NK-92 (cell line): ENCODE measurements around the gene HBEGF.

Experiments
- DNase-seq: peaks from one replicate; lab custom pipeline; 2025; ENCODE audit not compliant: unreplicated experiment; lab: John Stamatoyannopoulos, UW

Gene HBEGF

DNA sequence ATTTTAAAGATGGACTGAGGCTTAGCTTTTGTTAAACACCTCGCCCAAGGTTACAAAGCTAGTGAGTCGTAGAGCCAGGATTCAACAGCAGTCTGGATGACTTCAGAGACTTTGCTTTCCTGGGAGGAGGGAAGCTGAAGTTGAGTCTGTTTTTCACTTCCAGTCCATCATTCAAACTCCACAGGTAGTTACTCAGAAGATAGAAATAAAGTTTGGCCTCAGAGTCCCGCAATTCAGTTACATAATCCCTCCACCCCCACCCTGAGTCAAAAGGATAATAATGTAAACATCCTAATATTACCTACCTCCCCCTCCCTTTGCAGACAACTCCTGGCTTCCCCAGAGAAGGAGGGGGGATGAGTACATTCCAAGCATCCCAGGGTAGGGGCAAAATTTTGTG, 8.1 kb downstream of the HBEGF start:
- no peak for DNase-seq

DNA sequence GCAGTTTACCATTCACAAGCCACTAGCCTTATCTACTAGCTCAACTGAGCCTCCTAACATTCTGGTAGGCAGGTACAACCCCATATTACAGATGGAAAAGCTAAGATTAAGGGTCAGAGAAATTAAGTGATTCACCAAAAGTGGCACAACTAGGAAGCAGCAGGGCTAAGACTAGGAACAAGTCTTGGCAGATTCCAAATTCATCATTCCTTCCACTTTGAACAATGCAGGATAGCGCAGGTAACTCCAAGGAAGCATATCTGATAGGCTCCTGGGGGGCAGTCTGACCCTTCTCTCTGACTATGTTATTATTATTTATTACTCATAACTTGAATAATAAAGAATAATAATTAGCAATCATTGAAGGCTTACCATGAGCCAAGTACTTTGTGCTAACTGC, 8.5 kb downstream of the HBEGF start:
- no peak for DNase-seq

DNA sequence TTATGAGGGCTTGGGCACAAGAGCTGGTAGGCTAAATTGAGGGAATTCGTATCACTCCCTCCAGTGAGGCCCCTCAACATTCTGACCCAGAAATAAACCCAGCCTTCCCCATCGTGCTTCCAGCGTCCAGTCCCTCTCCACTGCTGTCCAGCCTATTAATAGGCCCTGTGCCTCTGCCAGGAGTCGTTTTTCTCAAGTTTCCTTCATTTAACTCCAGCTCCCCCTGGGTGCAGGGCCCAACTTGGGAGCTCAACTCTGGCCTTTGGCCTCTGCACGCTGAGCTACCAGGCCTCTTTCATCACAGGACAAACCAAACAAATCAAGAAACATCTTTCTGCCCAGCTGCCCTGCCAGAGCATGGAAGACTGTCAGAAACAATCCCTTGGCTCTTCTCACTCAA, 10.0 kb downstream of the HBEGF start:
- DNase-seq, result no peak

DNA sequence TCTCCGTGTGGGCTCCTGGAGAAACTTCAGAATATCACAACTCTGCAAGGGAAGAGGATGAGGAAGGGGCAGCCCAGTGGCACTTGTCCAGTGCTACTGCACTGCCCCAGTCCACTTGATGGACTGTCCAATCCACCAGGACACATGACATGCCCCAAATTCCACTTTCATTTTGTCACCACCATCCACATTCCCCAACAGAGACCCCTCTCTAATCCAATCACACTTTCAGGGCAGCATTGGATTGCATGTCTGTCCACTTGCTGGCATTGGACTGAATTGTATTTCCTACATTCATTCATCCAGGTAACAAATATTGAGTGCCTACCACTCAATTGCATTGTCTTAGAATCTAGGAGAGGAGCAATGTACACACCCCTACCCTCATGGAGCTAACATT, 14.8 kb downstream of the HBEGF start:
- DNase-seq, result no peak

DNA sequence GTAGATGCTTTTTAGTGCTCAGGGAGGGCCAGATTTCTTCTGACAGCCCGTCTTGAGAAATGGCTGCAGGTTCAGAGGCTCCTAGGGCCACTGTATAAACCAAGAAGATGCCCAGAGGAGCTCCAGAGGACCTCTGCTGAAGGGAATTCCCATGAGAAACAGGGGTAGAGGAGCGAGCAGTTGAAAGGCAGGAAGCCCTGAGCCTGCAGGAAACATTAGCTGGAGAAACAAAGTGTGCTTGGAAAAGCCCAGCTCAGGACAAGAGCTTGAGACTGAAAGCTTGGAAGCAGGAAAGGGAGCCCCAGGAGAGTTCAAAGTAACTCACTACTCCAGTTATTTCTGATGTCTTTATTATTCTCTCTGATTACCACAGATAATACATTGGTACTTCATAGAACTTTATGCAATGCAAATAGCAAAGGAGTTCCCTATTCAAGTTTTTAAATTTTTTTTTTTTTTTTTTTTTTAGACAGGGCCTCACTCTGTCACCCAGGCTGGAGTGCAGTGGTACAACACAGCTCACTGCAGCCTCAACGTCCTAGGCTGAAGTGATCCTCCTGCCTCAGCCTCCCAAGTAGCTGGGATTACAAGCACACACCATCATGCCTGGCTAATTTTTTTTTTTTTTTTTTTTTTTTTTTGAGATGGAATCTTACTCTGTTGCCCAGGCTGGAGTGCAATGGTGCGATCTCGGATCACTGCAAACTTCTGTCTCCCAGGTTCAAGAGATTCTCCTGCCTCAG, 16.5 kb downstream of the HBEGF start:
- no peak for DNase-seq

DNA sequence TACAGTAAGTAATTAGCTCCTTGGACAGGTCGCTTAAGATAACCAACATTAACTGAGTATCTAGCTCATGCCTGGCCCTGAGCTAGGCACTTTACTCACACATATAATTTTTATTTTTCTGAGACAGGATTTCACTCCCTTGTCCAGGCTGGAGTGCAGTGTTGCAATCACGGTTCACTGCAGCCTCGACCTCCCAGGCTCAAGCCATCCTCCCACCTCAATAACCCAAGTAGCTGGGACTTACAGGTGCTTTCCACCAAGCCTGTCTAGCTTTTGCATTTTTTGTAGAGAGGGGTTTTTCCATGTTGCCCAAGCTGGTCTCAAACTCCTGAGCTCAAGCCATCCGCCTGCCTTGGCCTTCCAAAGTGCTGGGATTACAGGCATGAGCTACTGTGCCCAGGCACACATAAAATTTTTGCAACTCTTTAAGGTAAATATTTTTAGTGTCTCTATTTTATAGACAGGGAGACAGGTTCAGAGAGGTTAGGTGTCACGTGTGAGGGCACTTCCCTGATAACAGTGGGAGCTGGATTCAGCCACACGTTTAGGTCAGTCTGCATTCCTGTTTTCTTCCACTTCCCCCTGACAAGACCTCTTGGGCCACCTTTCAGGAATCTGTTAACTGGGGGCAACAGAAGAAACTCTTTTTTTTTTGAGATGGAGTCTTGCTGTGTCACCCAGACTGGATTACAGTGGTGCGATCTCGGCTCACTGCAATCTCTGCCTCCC, 18.2 kb downstream of the HBEGF start:
- no peak for DNase-seq

DNA sequence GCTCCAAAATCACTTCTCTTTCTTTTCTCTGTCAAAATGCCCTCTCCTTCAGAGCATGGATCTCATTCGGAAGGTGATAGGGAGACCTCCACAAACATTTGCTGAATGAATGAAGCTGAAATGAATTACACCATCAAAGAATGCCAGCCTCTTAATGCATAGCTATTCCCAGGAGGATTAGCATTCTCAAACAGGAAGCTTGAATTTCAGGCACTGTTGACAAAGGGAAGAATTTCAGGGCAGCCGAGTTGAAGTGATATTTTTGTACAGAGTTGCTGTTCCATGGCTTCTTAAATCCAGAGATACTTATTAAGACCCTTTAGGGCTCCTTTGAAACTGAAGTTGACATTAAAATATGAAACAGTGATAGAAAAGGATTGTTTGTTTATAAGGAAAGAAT, 18.8 kb downstream of the HBEGF start:
- no peak for DNase-seq

DNA sequence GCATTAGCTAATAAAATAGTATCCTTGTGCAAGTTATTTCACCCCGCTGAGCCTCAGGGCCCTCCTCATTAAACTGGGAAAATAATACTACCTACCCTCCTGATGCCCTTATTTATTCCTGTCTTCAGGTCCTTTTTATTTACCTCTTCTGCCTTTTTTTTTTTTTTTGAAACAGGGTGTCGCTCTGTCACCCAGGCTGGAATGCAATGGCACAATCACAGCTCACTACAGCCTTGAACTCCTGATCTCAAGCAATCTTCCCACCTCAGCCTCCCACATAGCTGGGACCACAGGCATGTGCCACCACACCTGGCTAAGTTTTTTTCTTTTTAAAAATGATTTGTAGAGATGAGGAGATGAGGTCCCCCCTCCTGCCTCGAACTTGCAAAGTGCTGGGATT, 20.9 kb downstream of the HBEGF start:
- DNase-seq, result no peak

DNA sequence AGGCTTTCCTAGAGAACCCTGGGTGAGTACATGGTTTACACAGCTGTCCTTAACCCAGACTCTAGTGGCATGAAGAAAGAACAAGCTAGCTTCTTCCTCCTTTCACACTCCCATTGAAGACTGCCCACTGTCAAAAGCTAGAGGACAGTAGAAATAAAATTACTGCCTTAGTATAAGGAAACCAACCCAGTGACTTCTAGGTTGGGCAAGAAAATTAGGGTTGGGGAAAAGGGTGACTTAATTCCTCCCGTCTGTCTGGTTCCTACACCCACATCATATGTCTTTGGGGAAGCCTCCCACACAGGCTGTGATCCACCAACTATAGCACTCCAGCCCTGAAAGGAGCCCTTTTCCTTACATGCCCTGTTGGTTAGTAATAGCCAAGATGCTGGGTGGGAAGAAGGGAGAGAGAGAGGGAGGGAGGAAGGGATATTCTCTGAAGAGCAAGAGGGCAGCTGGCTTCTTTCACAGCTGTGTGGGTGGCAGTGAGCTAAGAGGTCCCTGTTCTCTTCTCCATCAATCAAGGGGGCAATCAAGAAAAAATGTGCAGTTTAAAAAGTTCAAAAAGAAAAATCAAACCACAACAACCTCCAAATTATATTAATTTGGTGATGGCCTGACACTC, 21.7 kb downstream of the HBEGF start:
- DNase-seq, result no peak

DNA sequence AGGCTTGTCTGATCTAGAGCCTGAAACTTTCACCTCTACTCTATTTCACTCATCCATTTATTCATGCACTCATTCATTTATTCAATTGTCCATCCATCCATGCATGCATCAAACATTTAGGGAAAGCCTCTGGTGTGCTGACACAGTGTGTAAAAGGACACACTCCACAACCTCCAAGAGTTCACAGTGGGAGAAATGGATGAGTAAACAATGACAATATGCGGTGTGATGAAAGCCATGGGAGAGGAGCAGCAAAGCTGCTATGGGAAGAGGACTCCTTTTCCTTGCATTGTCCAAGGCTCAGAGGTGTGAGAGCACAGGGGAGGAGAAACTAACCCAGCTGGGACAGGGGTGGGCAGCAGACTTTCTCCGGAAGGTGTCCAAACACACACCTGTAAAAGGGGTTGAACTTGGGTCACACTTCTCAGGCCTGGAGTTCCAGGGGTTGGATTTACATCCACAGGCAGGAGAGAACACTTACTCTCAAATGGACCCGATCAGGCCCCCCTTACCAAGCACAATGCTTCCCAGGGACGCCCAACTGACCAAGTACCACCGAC, 22.3 kb downstream of the HBEGF start:
- no peak for DNase-seq

DNA sequence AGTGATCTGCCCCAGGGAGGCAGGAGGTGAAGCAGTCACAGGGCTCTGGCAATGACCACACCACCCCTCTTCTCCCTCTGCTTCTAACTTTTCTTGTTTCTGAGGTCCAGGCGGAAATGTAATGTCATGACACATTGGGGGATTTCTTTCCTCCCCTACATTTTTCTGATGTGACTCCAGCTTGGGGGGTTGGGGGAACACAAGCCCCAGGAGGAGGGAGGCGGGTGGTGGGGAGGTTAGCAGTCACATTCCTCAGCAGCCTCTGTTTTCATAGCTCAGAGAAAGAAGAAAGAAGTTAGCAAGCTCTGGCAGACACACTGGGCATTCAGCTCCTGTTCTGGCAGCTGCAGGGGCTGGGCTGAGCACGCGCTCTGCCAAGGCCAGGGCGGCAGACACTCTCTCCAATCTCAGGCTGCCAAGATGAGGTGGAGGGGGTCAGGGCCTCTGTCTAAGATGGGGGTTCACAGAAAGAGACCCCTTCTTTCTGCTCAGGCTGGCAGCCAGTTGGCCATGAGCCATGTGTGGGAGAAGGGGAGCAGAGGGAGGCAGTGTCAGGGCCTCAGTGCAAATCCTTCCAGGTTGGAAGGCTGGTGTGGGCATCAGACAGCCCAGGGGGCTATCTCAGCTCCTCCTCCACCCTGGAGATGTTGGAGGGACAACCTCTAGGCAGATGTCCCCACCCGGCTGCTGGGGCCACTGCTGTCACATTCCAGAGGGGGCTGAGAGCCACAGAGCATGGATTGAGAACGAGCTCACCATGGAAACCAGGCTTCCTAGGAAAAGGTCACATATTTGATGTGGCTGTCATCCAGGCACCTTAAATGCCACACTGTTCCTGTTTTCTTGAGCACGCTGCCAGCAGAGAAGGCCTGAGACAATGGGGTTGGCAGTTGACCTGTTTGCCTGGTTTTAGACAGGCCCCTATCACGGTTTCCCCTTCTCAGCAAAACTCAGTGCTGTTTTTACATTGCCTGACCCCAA, 23.4 kb downstream of the HBEGF start:
- no peak for DNase-seq

DNA sequence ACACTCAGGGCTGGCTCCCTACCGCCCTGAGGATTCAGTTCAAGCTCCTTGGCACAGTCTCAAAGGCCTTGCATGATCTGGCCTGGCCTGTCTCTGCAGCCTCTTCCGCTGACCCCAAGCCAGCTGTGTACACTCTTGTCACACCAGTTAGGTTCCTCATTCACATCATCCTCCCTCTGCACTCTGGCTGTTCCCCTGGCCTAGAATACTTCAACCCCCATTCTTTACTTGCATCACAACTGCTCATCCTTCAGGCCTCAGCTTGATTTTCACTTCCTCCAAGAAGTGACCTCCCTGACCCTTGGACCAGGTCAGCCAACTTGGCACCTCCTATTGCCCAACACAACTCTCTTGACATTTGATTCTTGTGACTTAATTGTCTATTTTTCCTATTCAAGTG, 24.6 kb downstream of the HBEGF start:
- no peak for DNase-seq

DNA sequence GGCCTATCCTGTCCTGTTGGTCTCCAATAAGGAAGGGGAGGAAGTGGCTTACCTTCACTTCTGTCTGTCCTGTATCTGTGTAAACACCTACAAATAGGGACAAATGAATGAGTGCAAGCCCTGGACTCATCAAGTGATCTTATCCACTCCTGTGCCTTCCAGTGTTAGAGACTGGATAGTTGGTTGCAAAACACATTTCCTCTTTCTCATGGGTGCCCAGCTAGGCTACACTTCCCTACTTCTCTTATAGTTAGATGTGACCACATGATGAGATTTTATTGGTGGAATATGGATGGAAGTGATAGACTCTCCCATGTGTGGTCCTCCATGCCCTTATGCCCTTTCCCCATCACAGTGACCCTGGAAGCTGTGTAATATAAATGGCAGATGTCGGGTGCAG, 26.6 kb downstream of the HBEGF start:
- no peak for DNase-seq

DNA sequence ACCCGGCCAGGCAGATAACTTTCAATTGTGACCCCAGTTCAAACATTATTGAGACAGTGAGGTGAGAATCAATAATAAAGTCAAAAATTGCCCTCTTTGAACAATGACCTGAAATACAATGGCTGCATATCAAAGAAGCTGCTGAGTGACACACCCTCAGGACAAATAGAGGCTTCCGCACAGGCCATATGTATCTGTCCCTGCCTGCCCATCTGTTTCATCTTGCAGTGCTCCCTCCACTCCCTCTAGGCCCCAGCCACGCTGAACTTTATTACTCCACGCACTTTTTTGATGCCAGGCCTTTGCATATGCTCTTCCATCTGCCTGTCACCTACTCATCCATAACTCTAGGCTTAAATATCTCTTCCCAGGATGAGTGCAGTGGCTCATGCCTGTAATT, 27.6 kb downstream of the HBEGF start:
- no peak for DNase-seq

DNA sequence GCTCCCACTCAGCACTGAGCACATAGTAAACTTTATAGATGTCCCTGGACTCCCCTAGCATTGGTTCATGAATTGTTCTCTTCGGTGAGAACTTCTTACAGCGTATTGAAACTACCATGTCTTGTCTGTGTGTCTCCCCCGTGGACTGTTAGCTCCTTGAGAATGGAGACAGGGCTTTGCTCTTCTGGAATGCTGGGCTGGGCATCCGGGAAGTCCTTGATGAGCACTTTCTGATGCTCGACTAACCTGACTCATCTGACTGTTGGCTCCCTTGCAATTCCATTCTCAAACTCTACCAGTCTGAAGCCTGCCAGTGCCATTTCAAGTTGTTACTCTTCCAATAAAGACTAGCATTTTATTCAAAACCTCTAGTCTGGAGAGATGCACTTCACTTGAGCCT, 28.5 kb downstream of the HBEGF start:
- no peak for DNase-seq

DNA sequence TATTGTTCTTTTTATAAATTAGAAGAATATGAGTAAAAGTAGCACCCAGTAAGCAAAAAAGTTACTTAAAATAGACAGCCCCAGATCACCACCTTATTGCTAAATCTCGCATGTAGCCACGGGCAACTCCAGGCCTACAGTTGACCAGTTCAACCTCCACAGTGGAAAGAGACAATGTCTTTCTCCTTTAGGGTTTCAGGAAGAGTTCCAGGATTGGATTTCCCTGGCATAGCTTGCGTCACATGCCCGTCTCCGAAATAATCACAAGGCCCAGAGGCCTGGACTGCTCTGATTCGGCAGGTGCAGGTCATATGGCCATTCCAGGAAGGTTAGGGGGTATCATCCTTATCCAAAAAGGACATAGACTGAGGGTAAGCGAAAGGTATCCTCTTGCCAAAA, 33.6 kb downstream of the HBEGF start:
- no peak for DNase-seq

DNA sequence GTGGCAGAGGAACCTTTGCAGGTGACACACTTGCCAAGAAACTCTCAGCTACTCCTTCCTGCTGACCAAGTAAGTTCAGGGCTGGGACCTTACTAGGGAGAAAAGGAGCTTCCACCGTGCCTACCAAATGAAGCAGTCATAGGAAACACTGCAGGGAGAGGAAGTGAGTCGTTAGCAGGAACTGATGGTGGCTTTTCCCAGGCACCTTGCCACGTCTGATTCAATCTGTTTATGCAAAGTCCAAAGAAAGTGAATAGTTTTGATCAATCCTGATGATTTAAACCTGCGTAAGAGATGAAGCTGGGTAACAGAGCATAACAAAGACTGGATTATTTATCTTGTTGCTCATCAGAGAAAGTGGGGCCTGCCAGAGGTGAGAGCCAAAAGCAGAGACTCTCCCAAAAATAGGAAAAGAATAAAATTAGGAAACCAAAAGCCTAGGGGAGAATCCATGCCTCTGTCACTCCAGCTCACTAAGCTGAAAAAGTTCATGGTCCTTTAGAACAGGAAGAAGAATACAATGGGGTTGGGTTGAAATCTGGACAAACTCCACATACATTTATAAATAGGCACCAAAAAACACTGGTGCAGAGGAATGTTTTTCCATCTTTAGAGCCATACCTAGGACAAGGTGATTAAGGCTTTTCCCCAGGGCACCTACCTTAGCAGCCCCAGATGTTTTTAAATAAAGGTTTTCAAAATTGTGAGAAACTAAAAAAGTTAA, 34.2 kb downstream of the HBEGF start:
- DNase-seq, result no peak

DNA sequence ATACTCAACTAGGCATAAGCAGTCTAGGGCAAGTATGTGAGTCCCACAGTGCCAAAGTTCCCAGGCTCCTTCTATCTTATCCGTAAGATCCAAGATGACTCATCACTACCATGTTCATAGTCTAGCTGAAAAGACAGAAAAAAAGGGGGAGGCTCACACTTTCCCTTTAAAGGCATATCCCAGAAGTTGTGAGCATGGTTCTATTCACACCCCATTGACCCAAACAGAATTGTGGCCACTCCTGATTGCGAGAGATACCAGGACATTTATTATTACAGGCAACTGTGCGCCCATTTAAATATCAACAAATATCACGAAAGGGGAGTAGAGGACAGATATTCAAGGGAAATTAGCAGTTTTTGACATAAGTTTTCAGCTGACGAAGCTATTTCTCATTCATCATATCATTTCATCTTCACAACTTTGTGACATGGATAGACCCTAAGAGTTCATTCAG, 35.4 kb downstream of the HBEGF start:
- DNase-seq, result no peak

DNA sequence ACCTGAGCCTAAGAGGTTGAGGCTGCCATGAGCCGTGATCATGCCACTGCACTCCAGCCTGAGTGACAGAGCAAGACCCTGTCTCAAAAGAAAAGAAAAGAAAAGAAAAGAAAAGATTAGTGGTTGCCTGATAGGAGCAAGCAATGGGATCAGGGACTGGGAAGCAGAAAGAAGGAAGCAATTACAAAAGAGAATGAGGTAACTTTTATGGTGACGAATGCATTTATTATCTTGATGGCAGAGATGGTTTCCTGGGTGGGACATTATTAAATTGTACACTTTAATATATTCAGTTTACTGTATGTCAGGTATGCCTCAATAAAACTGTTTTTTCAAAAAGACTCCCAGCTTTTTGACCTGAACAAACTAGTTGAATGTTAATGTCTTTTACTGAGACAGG, 36.0 kb downstream of the HBEGF start:
- DNase-seq, result no peak

DNA sequence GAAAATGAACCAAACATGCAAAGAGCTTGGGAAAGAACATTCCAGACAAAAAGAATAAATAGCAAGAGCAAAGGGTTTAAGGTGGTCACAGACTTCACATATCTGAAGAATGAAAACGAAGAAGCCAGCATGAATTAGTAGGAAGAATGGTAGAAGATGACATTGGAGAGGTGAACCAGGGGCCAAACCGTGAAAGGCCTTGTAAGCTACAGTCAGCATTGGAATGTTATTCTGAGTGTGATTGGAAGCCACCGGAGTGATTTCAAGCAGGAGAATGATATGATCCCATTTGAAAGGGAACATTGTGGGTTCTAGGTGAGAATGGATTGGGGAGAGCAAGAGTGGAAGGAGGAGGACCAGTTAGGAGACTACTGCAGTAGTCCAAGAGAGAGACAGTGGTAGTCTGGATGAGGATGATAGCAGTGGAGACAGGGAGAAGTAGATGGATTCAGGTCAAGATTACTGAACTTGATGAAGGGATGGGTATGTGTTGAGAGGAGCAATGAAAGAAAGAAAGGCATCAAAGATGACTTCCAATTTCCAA, 36.6 kb downstream of the HBEGF start:
- DNase-seq, result no peak
